ENCODE measurements around the gene KLRF1. TPM values are rescaled to one million over a fixed set of nuclear protein-coding genes. Genes with fewer than 3 reads are reported as not detected.

The KLRF1 gene, protein sequence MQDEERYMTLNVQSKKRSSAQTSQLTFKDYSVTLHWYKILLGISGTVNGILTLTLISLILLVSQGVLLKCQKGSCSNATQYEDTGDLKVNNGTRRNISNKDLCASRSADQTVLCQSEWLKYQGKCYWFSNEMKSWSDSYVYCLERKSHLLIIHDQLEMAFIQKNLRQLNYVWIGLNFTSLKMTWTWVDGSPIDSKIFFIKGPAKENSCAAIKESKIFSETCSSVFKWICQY
- total RNA-seq = under 1 TPM; 0.38 to 0.48 TPM

- Mint-ChIP-seq H3K27me3 (peaks cover 29% of the 10 kb centered on the region), H3K9me3 (peaks cover 2% of the 10 kb centered on the region), H3K27ac (no peak within 1 kb of the TSS), H3K4me1 (no peaks in the 10 kb centered on the region), H3K36me3 (ENCODE audit: low read depth) (no peaks in the 10 kb centered on the region), H3K4me3 (no peak within 1 kb of the TSS)
- ChIA-PET POLR2A (no interaction called here), CTCF (interaction anchor here (1.1 kb wide), 1 partner anchor 13 kb away, joined by 3 read pairs; no protein-coding TSS in a partner anchor)
- no peak for DNase-seq
Measured at GRCh38 chr12:9827209-9827888, at the start of gene KLRF1. Gene KLRF1 (plus strand): TSS chr12:9827481. CDS start chr12:9827545, 64 bp downstream.

DNA sequence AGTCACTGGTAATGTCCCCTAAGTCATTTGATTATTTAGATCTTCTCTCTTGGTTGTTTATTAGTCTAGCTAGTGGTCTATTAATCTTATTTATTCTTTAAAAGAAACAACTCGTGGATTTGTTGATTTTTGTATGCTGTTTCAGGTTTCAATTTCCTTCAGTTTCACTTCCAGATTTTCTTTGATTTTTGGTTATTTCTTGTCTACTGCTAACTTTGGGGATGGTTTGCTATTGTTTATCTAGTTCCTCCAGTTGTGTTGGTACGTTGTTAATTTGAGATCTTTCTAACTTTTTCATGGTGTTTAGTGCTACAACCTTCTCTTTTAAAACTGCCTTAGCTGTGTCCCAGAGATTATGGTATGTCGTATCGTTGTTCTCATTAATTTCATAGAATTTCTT, 48.1 kb upstream of the KLRF1 start:
- ChIA-PET POLR2A (interaction anchor here (1.2 kb wide), 1 partner anchor 16 kb away, joined by 3 read pairs; no protein-coding TSS in a partner anchor), CTCF (interaction anchor here (0.7 to 1.4 kb wide), 3 partner anchors 16 to 36 kb away, joined by 3 to 5 read pairs (median 3); no protein-coding TSS in a partner anchor)
- Mint-ChIP-seq H3K9me3 (peaks cover 15% of the 10 kb centered on the region), H3K36me3 (ENCODE audit: low read depth) (peaks cover 16% of the 10 kb centered on the region), H3K27me3 (no peaks in the 10 kb centered on the region), H3K4me1 (peaks cover 60% of the 10 kb centered on the region), H3K27ac (no peak overlapping the region), H3K4me3 (no peak overlapping the region)
- DNase-seq = no peak

GRCh38 chr12:9781360-9781759, 45.9 kb upstream of the KLRF1 start:
- DNase-seq = no peak
- Mint-ChIP-seq H3K27me3 (no peaks in the 10 kb centered on the region), H3K36me3 (ENCODE audit: low read depth) (peaks cover 12% of the 10 kb centered on the region), H3K4me3 (no peak overlapping the region), H3K27ac (peak overlapping the region; percentile 17), H3K4me1 (peaks cover 40% of the 10 kb centered on the region), H3K9me3 (peaks cover 15% of the 10 kb centered on the region)
- ChIA-PET POLR2A (no interaction called here), CTCF (interaction anchor here (0.6 to 1.2 kb wide), 3 partner anchors 8 to 51 kb away, joined by 3 to 5 read pairs (median 3); no protein-coding TSS in a partner anchor)

- no peak overlapping the region for H3K27ac Mint-ChIP-seq
- H3K36me3 Mint-ChIP-seq (ENCODE audit: low read depth) = peaks cover 12% of the 10 kb centered on the region
- DNase-seq = no peak
- H3K4me3 Mint-ChIP-seq = no peak overlapping the region
- peaks cover 35% of the 10 kb centered on the region for H3K4me1 Mint-ChIP-seq
- peaks cover 15% of the 10 kb centered on the region for H3K9me3 Mint-ChIP-seq
- ChIA-PET CTCF (interaction anchor here (0.7 to 1.3 kb wide), 2 partner anchors 15 to 382 kb away, joined by 3 to 4 read pairs; no protein-coding TSS in a partner anchor), POLR2A (interaction anchor here (0.6 kb wide), 1 partner anchor 74 kb away, joined by 3 read pairs; no protein-coding TSS in a partner anchor)
- H3K27me3 Mint-ChIP-seq = no peaks in the 10 kb centered on the region
Measured at GRCh38 chr12:9782547-9783382, 44.5 kb upstream of the KLRF1 start.

DNA sequence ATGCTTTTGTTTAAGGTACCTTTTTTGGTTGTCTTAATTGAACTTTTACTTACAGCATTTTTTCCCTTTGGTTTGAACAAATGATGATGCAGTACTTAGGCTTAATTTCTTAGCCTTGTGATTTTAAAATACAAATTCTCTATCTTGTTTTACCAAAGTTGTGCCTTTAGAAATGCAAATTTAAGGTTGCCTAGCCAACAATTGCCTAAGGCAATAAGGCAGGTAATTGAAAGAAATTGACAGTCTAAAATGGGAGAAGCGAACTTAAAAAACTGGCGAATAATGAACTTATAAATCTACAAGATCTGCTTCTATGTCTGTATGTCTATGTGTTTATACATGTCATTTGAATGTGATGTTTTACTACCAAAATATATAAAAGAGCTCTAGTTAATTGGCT, 43.0 kb upstream of the KLRF1 start:
- Mint-ChIP-seq H3K36me3 (ENCODE audit: low read depth) (peaks cover 13% of the 10 kb centered on the region), H3K4me1 (peaks cover 29% of the 10 kb centered on the region), H3K27ac (no peak overlapping the region), H3K4me3 (no peak overlapping the region), H3K9me3 (peaks cover 14% of the 10 kb centered on the region), H3K27me3 (no peaks in the 10 kb centered on the region)
- no peak for DNase-seq
- ChIA-PET POLR2A (interaction anchor here (1.0 to 1.3 kb wide), 2 partner anchors 22 to 26 kb away, joined by 4 to 5 read pairs; no protein-coding TSS in a partner anchor), CTCF (interaction anchor here (1.3 to 1.7 kb wide), 3 partner anchors 30 to 41 kb away, joined by 3 to 4 read pairs (median 4); no protein-coding TSS in a partner anchor)

- Mint-ChIP-seq H3K4me1 (peaks cover 25% of the 10 kb centered on the region), H3K36me3 (ENCODE audit: low read depth) (peaks cover 11% of the 10 kb centered on the region), H3K27ac (no peak overlapping the region), H3K9me3 (peaks cover 9% of the 10 kb centered on the region), H3K4me3 (no peak overlapping the region), H3K27me3 (no peaks in the 10 kb centered on the region)
- CTCF ChIA-PET = interaction anchor here (1.3 to 1.7 kb wide), 3 partner anchors 29 to 42 kb away, joined by 3 to 4 read pairs (median 4); no protein-coding TSS in a partner anchor
- DNase-seq = no peak
- POLR2A ChIA-PET = interaction anchor here (1.0 to 1.3 kb wide), 2 partner anchors 23 to 26 kb away, joined by 4 to 5 read pairs; no protein-coding TSS in a partner anchor
Measured at GRCh38 chr12:9784816-9785215, 42.5 kb upstream of the KLRF1 start.

DNA sequence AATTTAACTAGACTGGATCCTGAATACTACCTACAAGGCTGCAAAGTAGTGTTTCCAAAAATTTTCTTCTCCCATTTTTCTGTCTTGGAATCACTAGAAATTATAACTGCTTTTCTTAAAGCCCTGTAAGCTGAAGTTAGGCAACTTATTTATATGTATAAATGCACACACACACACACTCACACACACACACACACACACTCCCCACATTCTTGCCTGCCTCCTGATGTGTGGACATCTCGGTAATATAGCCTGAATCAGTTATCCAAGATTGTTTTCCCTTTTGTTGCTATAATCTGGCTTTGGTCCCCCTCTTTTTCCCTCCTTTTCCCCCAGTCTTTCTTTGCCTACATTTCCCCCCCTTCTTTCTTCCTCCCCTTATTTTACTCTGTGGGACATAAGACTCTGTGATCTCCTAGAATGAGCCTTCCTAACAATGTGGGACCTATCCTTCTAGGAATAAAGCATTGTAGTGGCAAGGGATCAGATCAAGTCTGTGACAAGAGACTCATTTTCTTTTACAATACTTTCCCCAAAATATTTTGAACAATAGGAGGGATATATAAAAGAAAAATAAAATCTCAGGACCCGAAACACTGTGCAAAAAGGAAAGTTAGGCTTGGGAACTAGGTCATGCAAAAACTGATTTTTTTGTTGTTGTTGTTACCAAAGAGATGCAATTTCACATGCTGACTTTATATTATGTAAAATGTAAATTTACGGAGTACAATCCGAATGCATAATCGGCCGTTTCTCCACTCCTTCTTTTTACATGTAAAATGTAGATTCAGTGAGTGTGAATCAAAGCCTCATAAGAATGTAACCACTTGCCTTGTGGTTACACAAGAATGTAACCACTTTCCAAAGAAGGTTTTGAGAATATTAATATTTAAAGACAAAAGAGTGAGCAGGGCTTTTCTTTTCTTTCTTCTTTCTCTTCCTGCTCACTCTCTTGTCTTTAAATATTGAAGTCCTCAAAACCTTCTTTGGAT, 40.3 kb upstream of the KLRF1 start:
- peaks cover 12% of the 10 kb centered on the region for H3K36me3 Mint-ChIP-seq (ENCODE audit: low read depth)
- POLR2A ChIA-PET = interaction anchor here (1.0 kb wide), 1 partner anchor 12 kb away, joined by 3 read pairs; no protein-coding TSS in a partner anchor
- H3K27me3 Mint-ChIP-seq = no peaks in the 10 kb centered on the region
- H3K9me3 Mint-ChIP-seq = peaks cover 9% of the 10 kb centered on the region
- CTCF ChIA-PET = no interaction called here
- no peak overlapping the region for H3K27ac Mint-ChIP-seq
- DNase-seq = no peak
- H3K4me1 Mint-ChIP-seq = peaks cover 17% of the 10 kb centered on the region
- H3K4me3 Mint-ChIP-seq = no peak overlapping the region

- H3K4me1 Mint-ChIP-seq = peaks cover 63% of the 10 kb centered on the region
- H3K27ac Mint-ChIP-seq = no peak overlapping the region
- DNase-seq = no peak
- no peak overlapping the region for H3K4me3 Mint-ChIP-seq
- no peaks in the 10 kb centered on the region for H3K27me3 Mint-ChIP-seq
- ChIA-PET CTCF (interaction anchor here (1.1 to 1.2 kb wide), 2 partner anchors 42 to 49 kb away, joined by 3 read pairs; no protein-coding TSS in a partner anchor), POLR2A (interaction anchor here (0.8 to 1.7 kb wide), 5 partner anchors 31 to 41 kb away, joined by 3 to 27 read pairs (median 4); partner anchors contain the start of gene CD69)
- H3K9me3 Mint-ChIP-seq = peaks cover 7% of the 10 kb centered on the region
- H3K36me3 Mint-ChIP-seq (ENCODE audit: low read depth) = peaks cover 21% of the 10 kb centered on the region
Measured at GRCh38 chr12:9792185-9792900, 34.9 kb upstream of the KLRF1 start.

- H3K4me3 Mint-ChIP-seq = peak overlapping the region; percentile 72
- no peaks in the 10 kb centered on the region for H3K27me3 Mint-ChIP-seq
Measured at GRCh38 chr12:9792961-9793617, 34.2 kb upstream of the KLRF1 start.

GRCh38 chr12:9793779-9794395, 33.4 kb upstream of the KLRF1 start:
- H3K36me3 Mint-ChIP-seq (ENCODE audit: low read depth) = peaks cover 21% of the 10 kb centered on the region
- peak overlapping the region; percentile 72 for H3K4me3 Mint-ChIP-seq
- no peaks in the 10 kb centered on the region for H3K27me3 Mint-ChIP-seq
- no peak for DNase-seq
- peaks cover 7% of the 10 kb centered on the region for H3K9me3 Mint-ChIP-seq
- peaks cover 62% of the 10 kb centered on the region for H3K4me1 Mint-ChIP-seq
- ChIA-PET CTCF (interaction anchor here (1.1 to 8.7 kb wide), 7 partner anchors 15 to 123 kb away, joined by 3 to 587 read pairs (median 3); partner anchors contain the start of gene CD69), POLR2A (interaction anchor here (1.2 to 8.8 kb wide), 10 partner anchors 17 to 146 kb away, joined by 3 to 812 read pairs (median 8); partner anchors contain the start of genes CD69 and CLEC2B)
- H3K27ac Mint-ChIP-seq = peak overlapping the region; percentile 92

More at GRCh38 chr12:9792961-9793617, 34.2 kb upstream of the KLRF1 start:
- Mint-ChIP-seq H3K27ac (peak overlapping the region; percentile 92), H3K36me3 (ENCODE audit: low read depth) (peaks cover 21% of the 10 kb centered on the region), H3K4me1 (peaks cover 64% of the 10 kb centered on the region), H3K9me3 (peaks cover 7% of the 10 kb centered on the region)
- CTCF ChIA-PET = interaction anchor here (1.1 to 1.2 kb wide), 2 partner anchors 43 to 50 kb away, joined by 3 read pairs; no protein-coding TSS in a partner anchor
- POLR2A ChIA-PET = interaction anchor here (0.8 to 1.7 kb wide), 5 partner anchors 32 to 42 kb away, joined by 3 to 27 read pairs (median 4); partner anchors contain the start of gene CD69
- DNase-seq = no peak
